ENCODE results near the gene ZNF808.

DNA sequence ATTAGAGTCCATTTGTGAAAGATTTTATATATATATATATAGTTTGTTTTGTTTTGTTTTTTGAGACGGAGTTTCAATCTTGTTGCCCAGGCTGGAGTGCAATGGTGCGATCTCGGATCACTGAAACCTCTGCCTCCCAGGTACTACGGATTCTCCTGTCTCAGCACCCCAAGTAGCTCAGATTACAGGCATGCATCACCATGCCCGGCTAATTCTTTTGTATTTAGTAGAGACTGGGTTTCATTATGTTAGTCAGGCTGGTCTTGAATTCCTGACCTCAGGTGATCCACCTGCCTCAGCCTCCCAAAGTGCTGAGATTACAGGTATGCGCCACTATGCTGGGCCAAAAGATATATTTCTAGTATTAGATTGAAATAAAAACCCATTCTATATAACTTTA is 38.7 kb downstream of the ZNF808 start:
- TF ChIP-seq POLR2AphosphoS5 (IDR thresholded peaks at IDR 0.05; ENCODE audit: low read depth, low read length) (no peak), TAF1 (IDR thresholded peaks at IDR 0.05; ENCODE audit: borderline replicate concordance, insufficient read depth, low read length) (no peak), SIN3A (IDR thresholded peaks at IDR 0.05; ENCODE audit: borderline replicate concordance, insufficient read depth, low read length) (no peak)
